Kasumi-1 (cell line): ENCODE measurements around the gene MT1E.
"Not testable (repeated sequence)": the region's sequence is repeated elsewhere in the genome, so short reads cannot be mapped to it uniquely, and the experiment has no call there.

Source experiments
- DNase-seq, 2 experiments: peaks; one replicate each; lab custom pipeline; 2025; lab: John Stamatoyannopoulos, UW

Gene MT1E

DNA sequence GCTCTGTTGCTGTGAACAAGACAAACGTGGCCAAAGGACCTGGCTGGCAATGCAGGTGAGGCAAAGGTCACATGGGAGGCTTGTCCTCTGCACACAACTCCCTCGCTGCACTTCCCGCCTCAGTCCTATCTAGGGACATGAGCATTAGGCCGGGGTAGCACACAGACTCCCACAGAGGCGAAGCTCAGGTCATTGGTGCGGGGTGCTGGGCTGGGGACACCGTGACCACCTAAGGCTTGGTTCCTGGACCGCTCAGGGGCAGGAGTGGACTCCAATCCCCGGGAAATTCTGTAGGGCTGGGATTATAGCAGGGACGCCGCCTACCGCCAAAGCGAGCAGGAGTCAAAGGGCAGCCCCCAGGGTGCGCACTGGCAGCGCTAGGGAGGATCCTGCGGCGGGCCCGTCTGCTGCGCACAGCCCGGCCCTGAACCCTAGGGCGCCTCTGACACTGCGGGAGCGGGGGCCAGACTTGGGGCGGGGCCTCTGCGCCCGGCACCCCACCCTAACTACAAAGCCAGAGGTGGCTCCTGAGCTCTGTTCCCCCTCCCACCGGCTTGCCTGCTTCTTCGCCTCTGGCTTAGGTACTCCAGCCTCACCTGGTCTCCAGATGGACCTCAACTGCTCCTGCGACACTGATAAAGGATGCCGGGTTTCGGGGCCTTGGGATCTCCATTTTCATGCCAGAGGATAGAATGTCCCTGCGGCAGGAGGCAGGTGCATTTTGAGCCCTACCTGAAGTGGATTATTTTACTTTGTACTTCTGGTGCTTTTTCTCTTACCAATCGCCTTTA lies 22.3 kb downstream of the MT1E start:
- no peak for DNase-seq

DNA sequence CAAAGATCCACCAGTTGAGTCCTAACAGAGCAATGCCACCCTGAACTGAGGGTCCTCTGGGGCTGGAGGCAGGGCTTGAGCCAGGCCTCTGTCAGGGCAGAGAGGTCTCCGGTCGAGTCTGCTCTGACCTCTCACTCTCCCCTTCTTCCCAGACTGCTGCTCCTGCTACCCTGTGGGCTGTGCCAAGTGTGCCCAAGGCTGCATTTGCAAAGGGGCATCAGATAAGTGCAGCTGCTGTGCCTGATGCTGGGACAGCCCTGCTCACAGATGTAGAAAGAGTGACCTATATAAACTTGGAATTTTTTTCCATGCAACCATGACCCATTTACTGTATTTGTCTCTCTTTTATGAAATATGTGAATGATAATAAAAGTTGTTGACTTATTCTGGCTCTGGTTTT lies 23.7 kb downstream of the MT1E start:
- DNase-seq, result no peak

DNA sequence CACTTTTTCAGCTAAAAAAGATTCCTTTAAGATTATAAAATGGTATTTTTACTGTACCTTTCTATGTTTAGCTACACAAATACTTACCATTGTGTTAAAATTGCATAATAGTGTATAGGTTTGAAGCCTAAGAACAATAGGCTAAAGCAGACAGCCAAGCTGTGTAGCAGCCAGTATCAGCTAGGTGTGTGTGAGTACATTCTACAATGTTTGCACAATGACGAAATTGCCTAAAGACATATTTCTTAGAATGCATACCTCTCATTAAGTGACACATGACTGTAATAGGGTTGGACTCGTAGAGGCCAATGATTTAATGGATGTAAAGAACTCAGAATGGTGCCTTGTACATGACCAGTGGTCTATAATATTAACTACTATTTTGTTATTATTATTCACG lies 24.2 kb downstream of the MT1E start:
- DNase-seq, result no peak

DNA sequence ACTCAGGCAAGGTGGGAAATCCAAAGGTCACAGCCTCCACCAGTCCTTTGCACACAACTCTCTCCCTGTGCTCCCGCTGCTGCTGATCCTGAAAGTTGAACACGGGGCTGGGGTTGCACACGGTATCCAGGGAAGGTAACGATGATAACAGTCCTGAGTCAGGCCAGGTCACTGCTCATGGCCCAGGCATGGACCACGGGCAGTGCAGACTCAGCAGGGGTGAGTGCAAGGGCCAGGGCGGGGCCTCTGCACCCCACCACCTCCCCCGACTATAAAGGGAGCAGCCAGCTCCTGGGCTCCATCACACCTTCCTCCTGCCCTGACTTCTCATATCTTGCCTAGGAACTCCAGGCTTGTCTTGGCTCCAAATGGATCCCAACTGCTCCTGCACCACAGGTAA lies 26.0 kb downstream of the MT1E start, which contains the start of gene MT1B:
Gene MT1B (plus strand): TSS at position 301 of the 400 bp plus-strand sequence. CDS start 68 bp downstream, at position 369.
- DNase-seq, result no peak

DNA sequence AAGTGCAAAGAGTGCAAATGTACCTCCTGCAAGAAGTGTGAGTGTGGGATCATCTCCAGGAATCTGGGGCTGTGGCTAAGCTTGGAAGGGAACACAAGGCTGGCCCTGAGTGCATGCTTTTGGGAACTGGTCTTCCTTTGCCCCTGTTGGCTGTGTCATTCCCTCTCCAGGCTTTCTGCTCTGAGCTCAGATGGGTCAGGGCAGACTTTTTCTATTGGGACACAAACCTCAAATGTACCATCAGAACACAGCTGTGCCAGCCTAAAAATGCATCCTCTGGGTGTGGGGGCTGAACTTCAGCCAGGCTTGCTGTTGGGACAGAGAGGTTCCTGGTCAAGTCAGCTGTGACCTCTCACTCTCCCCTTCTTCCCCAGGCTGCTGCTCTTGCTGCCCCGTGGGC lies 27.0 kb downstream of the MT1E start:
- DNase-seq, result no peak

DNA sequence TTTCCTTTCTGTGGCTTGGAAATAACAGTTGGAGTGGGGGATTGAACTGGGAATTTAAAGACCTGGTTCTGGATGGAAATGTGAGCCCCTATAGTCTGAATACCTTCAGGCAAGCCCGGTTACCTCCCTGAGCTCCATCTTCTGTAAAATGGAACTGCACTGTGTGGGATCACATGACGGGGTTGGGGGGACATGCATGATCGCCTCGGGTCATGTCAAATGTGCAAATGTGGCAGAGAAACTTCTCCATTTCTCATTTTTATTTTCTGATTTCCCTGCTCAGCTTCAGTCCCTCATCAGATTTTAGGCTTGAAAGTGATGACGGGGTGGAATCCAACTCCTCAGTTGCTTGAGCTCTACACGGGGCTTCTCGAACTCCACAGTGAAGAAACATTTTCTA lies 27.6 kb downstream of the MT1E start:
- DNase-seq, result no peak

DNA sequence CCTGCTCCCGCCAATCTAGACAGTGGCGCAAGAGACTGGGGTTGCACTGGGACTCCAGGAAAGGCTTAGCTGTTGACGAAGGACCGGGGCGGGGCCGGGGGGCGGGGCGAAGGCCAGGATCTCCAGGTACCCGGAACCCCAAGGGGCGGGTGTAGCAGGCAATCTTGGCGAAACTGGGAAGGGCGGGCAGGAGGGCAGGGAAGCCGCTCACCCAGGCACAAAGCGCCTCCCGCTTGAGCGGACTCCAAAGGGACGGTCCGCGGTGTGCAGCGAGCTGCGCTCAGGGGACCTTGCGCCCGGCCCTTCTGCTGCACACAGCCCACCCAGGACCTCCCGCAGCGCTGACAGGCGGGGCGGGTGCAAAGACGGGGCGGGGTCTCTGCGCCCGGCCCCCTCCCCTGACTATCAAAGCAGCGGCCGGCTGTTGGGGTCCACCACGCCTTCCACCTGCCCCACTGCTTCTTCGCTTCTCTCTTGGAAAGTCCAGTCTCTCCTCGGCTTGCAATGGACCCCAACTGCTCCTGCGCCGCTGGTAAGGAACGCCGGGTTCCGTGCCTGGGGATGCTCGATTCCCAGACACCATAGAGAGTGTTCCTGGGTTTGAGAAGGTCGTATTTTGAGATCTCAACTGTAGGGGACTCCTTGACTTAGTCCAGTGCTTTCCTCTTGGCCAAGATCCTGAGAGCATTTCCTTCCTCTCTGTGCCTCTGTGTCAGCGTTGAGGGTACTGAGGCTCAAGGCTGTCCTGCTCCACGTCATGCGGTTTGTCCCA lies 32.2 kb downstream of the MT1E start, which contains the start of gene MT1F:
Gene MT1F (plus strand): TSS at position 405 of the 772 bp plus-strand sequence. CDS start 100 bp downstream, at position 505.
- no peak for DNase-seq

DNA sequence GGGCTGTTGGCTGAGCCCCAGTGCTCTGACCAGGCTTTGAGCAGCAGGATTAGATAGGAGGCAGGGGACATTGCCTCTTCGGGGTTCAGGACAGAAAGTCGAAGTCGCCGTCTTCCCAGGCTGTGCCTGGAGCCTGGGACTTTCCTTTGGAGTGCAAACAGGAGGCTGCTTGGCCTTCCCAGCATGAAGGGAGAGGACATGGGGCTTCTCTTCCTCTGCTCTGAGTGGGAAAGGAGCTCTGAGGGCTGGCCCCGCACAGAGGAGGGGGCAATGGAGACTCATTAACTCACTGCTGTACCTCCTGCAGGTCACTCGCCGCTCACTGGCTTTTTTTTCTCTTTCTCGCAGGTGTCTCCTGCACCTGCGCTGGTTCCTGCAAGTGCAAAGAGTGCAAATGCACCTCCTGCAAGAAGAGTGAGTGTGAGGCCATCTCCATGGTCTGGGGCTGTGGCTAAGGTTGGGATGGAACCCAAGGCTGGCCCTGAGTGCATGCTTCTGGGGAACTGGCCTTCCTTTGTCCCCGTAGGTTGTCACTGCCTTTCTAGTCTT lies 32.8 kb downstream of the MT1E start:
- DNase-seq, result no peak

DNA sequence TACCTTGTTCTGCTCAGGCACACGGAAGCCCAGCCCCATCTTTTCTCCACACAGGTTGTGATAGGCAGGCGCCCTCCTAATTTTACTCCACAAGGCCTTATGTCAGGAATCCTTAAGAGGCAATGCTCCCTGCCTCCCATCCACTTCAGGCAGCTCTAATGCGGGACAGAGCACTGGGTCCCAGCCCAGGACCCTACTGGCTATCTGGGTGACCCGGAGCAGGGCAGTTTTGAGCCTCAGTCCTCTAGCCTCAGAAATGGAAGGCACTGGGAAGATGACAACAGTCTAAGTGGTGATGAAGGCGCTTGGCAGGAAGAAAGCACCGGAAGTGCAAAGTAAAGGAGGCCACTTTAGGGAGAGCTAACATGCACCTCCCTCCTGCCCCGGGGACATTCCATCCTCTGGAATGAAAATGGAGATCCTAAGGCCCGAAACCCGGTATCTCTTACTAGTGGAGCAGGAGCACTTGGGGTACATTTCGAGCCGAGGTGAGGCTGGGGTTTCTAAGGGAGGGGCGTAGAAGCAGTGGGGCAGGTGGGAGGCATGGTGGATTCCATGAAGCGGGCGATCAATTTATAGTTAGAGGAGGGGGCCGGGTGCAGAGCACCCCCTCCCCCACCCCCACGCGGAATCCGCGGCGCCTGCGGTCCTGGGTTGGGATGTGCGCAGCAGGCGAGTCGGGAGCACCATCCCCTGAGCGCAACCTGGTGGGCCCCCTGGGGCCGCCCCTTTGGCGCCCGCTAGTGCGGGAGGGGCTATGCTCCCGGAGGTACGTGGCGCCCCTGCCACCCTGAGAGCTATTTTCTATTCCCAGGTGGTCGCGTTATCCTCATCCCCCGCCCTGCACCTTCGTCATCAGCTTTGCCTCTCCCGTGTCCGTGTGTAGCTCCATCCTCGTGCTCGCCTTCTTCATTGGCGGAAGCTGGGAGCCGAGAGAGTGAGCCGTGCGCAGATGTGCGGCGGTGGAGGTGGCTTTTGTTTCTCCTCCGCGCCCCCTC lies 37.1 kb downstream of the MT1E start:
- DNase-seq, result no peak

DNA sequence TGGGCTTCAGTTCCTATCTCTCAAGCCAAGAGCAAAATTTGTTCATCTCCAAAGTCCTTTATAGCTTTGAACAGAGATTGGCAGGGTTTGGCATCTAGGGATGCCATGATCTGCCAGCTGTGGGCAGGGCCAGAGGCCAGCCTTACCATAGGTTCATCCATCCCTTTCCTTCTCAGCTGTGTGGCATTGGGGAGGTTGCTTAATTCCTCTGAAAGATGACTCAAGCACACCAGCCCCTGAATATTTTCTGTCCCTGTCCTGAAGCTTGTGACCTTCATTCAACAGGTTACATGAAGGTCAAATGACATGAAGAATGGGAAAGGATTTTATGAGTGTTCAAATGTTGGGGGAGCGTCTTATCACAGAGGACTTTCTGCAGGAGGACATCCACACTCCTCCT lies 38.9 kb downstream of the MT1E start:
- DNase-seq, result no peak

DNA sequence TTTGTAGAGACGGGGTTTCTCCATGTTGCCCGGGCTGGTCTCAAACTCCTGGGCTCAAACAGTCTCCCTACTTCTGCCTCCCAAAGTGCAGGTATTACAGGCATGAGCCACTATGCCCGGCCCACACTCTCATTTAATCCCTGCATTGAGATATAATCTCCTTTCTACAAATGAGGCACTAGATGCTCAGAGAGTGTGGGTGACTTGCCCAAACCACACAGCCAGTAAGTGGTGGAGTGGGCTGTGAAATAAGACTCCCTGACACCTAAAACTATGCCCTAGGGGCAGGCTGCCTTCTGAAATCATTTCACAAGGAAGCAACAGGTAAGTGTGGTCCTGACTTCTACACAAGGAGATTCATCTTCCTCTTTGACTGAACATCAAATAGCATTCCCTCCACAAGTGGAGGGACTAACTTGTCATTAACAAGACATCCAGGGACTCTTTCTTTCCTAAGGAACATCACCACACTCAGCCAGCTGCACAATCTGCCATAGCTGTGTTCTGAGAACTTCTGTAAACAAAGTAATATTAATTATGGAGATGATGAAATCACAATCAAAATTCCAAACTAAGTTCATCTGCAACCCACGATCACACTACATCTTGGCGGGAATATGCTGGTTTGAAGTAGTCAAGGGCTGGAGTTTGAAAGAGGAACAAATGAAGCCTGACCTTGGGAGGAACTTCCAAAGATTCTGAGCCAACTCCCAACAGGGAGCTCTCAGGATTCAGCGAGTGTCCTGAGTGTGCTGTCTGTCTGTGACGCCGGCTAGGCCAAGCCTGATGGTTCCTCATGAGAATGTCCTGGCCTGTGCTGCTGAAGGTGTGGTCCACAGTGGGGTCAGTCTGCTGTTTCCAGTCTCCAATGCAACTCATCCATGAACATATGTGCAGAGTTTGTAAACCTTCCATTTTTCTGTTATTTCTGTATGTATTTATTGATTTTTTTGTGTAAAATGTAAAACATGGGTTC lies 40.0 kb downstream of the MT1E start:
- DNase-seq, result not testable (repeated sequence)

DNA sequence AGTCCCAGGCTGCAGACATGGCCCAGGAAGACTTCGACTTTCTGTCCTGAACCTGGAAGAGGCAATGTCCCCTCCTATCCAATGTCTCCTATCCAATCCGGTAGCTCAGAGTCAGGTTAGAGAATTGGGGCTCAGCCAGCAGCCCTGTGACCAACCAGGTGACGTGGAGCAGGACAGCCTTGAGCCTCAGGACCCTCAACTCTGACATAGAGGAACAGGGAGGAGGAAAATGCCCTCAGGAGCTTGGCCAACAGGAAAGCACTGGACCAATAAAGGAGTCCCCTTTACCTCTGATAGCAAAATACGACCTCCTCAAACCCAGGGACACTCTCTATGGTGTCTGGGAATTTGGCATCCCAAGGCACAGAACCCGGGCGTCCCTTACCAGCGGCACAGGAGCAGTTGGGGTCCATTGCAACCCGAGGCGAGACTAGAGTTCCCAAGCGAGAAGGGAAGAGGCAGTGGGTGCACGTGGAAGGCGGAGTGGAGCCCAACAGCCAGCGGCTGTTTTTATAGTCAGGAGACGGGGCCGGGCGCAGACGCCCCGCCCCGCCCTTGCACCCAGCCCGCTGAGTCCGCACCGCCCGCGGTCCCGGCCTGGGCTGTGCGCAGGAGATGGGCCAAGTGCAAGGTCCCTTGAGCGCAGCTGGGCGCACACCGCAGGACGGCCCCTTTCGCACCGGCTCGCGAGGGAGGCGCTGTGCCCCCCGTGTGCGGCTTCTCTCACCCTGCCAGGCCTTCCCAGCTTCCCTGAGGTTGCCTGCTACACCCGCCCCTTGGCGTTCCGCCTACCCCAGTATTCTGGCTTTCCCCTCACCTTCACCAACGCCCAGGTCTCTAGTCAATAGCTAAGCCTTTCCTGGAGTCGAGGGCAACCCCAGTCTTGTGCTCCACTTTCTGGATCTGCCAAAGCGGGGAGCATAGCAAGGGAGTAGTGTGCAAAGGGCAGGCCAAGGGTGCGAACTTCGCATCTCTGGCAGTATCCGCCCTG lies 42.3 kb downstream of the MT1E start, which contains the start of gene MT1G:
Gene MT1G (minus strand): TSS at position 485 of the 991 bp plus-strand sequence. CDS start 72 bp downstream, at position 413.
- peak; percentile 36 to 39 for DNase-seq

DNA sequence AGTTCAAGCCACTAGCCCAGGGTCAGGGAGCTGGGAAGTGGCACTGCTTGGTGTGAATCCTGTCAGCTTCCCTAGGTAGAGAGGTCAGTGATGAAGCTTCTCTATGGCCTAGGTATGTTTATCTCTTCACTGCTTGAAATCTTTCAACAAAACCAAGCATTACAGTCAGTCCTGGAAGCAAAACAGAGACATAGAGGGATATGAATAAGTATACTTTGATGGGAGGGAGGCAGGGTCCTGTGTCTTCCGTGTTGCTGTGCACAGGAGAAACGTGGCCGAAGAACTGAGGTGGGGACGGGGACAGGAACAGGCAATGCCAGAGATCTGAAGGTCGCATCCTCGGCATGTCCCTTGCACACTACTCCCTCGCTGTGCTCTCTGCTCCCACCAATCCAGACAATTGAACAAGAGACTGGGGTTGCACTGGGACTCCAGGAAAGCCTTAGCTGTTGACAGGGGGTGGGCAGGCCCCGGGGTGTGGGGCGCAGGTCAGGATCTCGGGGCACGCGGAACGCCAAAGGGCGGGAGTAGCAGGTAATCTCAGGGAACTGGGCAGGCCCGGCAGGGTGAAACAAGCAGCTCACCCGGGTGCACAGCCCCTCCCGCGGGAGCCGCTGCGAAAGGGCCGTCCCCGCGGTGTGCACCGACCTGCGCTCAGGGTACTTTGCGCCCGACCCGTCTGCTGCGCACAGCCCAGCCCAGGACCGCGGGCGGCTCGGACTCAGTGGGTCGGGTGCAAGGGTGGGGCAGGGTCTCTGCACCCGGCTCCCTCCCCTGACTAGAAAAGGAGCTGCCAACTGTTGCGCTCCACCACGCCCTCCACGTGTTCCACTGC lies 43.6 kb downstream of the MT1E start, which contains the start of gene MT1H:
Gene MT1H (plus strand): TSS at position 810 of the 835 bp plus-strand sequence. CDS start 71 bp downstream, outside the sequence.
- DNase-seq, result no peak

DNA sequence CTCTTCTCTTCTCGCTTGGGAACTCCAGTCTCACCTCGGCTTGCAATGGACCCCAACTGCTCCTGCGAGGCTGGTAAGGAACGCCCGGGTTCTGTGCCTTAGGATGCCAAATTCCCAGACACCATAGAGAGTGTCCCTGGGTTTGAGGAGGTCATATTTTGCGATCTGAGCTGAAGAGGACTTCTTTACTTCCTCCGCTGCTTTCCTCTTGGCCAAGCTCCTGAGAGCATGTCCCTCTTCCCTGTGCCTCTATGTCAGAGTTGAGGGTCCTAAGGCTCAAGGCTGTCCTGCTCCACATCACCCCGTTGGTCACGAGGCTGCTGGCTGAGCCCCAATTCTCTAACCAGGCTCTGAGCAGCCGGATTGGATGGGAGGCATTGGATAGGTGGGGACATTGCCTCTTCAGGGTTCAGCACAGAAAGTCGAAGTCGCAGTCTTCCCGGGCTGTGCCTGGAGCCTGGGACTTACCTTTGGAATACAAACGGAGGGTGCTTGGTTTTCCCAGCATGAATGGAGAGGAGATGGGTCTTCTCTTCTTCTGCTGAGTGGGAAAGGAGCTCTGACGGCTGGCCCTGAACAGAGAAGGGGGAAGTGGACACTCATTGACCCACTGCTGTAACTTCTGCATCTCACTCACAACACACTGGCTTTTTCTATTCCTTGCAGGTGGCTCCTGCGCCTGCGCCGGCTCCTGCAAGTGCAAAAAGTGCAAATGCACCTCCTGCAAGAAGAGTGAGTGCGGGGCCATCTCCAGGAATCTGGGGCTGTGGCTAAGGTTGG lies 44.4 kb downstream of the MT1E start:
- DNase-seq, result no peak

DNA sequence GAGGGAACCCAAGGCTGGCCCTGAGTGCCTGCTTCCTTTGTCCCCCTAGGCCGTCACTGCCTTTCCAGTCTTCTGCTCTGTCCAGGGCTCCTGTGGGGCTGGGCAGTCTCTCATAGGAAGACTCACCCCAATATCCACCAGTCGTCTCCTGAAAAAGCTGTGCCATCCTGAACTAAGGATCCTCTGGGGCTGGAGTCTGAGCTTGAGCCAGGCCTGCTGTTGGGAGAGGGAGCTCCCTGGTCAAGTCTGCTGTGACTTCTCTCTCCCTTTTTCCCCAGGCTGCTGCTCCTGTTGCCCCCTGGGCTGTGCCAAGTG lies 45.0 kb downstream of the MT1E start:
- DNase-seq, result no peak

DNA sequence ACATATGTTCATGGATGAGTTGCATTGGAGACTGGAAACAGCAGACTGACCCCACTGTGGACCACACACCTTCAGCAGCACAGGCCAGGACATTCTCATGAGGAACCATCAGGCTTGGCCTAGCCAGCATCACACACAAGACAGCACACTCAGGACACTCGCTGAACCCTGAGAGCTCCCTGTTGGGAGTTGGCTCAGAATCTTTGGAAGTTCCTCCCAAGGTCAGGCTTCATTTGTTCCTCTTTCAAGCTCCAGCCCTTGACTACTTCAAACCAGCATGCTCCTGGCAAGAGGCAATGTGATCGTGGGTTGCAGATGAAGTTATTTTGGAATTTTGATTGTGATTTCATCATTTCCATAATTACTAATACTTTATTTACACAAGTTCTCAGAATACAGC lies 46.1 kb downstream of the MT1E start:
- not testable (repeated sequence) for DNase-seq

DNA sequence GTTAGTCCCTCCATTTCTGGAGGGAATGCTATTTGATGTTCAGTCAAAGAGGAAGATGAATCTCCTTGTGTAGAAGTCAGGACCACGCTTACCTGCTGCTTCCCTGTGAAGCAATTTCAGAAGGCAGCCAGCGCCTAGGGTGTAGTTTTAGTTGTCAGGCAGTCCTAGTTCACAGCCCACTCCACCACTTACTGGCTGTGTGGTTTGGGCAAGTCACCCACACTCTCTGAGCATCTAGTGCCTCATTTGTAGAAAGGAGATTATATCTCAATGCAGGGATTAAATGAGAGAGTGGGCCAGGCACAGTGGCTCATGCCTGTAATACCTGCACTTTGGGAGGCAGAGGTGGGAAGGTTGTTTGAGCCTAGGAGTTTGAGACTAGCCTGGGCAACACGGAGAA lies 46.6 kb downstream of the MT1E start:
- DNase-seq, result not testable (repeated sequence)
